ENCODE data around the gene DNAJB13. TPM values are rescaled to one million over a fixed set of nuclear protein-coding genes. Genes with fewer than 3 reads are reported as not detected.

DNAJB13 gene
- total RNA-seq, 1 donor from 2014 or later = 0.60 TPM

- H3K4me1 Mint-ChIP-seq = no peaks in the 10 kb centered on the region
- no peak overlapping the region for H3K27ac Mint-ChIP-seq
- DNase-seq (ENCODE audit: low spot score in 2 of 2, unreplicated experiment in 2 of 2) = no peak
- peaks cover 13% of the 10 kb centered on the region for H3K36me3 Mint-ChIP-seq
- H3K9me3 Mint-ChIP-seq = no peaks in the 10 kb centered on the region
- TF ChIP-seq, protein P1, sequence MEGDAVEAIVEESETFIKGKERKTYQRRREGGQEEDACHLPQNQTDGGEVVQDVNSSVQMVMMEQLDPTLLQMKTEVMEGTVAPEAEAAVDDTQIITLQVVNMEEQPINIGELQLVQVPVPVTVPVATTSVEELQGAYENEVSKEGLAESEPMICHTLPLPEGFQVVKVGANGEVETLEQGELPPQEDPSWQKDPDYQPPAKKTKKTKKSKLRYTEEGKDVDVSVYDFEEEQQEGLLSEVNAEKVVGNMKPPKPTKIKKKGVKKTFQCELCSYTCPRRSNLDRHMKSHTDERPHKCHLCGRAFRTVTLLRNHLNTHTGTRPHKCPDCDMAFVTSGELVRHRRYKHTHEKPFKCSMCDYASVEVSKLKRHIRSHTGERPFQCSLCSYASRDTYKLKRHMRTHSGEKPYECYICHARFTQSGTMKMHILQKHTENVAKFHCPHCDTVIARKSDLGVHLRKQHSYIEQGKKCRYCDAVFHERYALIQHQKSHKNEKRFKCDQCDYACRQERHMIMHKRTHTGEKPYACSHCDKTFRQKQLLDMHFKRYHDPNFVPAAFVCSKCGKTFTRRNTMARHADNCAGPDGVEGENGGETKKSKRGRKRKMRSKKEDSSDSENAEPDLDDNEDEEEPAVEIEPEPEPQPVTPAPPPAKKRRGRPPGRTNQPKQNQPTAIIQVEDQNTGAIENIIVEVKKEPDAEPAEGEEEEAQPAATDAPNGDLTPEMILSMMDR (IDR thresholded peaks at IDR 0.05; ENCODE audit: unreplicated experiment) = no peak
- H3K27me3 Mint-ChIP-seq (ENCODE audit: low read depth) = no peaks in the 10 kb centered on the region
- no peak overlapping the region for H3K4me3 Mint-ChIP-seq
These were observed 49.7 kb downstream of the DNAJB13 start for GRCh38 chr11:74000307-74001133.

- H3K27me3 Mint-ChIP-seq (ENCODE audit: low read depth) = no peaks in the 10 kb centered on the region
- H3K4me1 Mint-ChIP-seq = no peaks in the 10 kb centered on the region
- H3K9me3 Mint-ChIP-seq = no peaks in the 10 kb centered on the region
- DNase-seq (ENCODE audit: low spot score in 2 of 2, unreplicated experiment in 2 of 2) = no peak
- H3K4me3 Mint-ChIP-seq = no peak overlapping the region
- H3K27ac Mint-ChIP-seq = no peak overlapping the region
- TF ChIP-seq, protein P1 (IDR thresholded peaks at IDR 0.05; ENCODE audit: unreplicated experiment) = no peak
- peaks cover 13% of the 10 kb centered on the region for H3K36me3 Mint-ChIP-seq
These were observed 51.0 kb downstream of the DNAJB13 start for GRCh38 chr11:74001822-74002286.

GRCh38 chr11:74002832-74003231 lies 52.0 kb downstream of the DNAJB13 start:
- no peaks in the 10 kb centered on the region for H3K9me3 Mint-ChIP-seq
- no peak for DNase-seq (ENCODE audit: low spot score in 2 of 2, unreplicated experiment in 2 of 2)
- H3K27me3 Mint-ChIP-seq (ENCODE audit: low read depth) = no peaks in the 10 kb centered on the region
- H3K36me3 Mint-ChIP-seq = peaks cover 13% of the 10 kb centered on the region
- TF ChIP-seq, protein P1 (IDR thresholded peaks at IDR 0.05; ENCODE audit: unreplicated experiment) = no peak
- no peaks in the 10 kb centered on the region for H3K4me1 Mint-ChIP-seq
- H3K27ac Mint-ChIP-seq = no peak overlapping the region
- H3K4me3 Mint-ChIP-seq = no peak overlapping the region

DNA sequence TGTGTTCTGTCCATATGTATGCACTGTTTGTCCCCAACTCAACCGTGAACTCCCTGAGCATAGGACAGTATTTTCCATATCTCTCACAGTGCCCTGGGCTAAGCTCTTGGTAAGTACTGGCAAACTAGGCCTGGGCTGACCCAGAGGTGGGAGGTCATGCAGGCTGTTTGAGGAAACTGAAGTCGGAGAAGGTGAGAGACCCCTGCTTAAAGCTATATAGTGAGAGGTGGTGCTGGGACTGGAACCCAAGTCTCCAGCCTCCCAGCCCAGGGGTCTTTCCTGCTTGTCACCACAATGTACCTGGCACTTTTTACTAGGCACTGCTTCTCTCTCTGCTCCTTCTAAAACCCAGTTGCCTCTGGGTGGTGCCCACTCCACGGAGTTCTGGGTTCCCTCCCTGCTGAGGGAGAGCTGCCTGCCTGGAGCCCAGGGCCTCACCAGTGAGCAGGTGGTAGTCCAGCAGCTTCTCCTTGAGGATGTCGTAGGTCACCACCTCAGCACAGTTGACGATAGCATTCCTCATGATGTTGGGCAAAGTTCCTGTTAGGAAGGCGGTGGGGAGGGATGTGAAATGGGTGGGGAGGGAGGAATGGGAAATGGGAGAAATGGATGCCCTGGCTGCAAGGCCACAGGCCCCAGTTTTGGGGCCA lies 53.3 kb downstream of the DNAJB13 start:
- DNase-seq (ENCODE audit: low spot score in 2 of 2, unreplicated experiment in 2 of 2) = no peak
- H3K4me1 Mint-ChIP-seq = no peaks in the 10 kb centered on the region
- no peaks in the 10 kb centered on the region for H3K9me3 Mint-ChIP-seq
- TF ChIP-seq, protein P1 (IDR thresholded peaks at IDR 0.05; ENCODE audit: unreplicated experiment) = no peak
- no peak overlapping the region for H3K27ac Mint-ChIP-seq
- H3K4me3 Mint-ChIP-seq = no peak overlapping the region
- no peaks in the 10 kb centered on the region for H3K27me3 Mint-ChIP-seq (ENCODE audit: low read depth)
- H3K36me3 Mint-ChIP-seq = peaks cover 13% of the 10 kb centered on the region

DNA sequence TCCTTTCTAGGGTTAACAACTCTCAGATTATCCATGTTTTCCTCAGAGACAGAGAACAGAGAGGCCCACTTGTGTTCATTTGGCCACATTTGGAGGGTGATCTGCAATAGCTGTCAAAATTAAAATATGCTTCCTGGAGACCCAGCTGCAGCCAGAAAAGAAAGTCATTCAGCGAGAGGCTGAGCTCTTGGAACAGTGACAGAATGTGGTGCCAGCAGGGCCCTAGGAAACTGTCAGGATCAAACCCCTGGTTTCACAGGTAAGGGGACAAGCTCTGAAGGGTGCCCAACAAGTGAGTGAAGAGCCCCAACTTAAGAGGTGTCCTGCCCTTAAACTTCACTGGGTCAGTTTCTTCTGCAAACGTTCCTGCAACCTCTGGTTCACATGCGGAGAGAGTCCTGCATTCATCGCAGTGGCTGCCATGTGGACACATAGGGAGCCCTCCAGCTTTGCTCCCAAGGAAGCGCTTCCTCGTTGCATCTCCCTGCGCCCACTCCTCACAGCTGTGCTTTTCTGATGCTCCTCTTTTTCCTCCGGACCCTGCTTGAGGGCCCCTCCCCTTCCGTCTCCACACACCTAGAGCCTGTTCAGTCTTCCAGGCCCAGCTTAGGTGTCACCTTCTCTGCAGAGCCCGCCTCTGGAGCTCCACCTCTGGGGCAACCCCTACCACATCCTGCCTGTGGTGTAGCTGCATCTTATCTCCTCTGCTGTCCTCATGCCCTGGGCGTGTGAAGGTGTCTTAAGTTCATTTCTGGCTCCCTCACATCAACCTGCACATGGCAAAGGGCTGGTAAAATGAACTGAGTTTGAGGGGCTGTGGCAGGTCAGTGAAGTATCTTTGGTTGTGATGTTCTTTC lies 54.2 kb downstream of the DNAJB13 start:
- no peaks in the 10 kb centered on the region for H3K27me3 Mint-ChIP-seq (ENCODE audit: low read depth)
- no peak for DNase-seq (ENCODE audit: low spot score in 2 of 2, unreplicated experiment in 2 of 2)
- no peak overlapping the region for H3K27ac Mint-ChIP-seq
- H3K4me1 Mint-ChIP-seq = peaks cover 4% of the 10 kb centered on the region
- peaks cover 13% of the 10 kb centered on the region for H3K36me3 Mint-ChIP-seq
- no peaks in the 10 kb centered on the region for H3K9me3 Mint-ChIP-seq
- no peak overlapping the region for H3K4me3 Mint-ChIP-seq
- TF ChIP-seq, protein P1 (IDR thresholded peaks at IDR 0.05; ENCODE audit: unreplicated experiment) = no peak

Measured in mesothelial cell of epicardium (in vitro differentiated cells).